NCI-H2107 treated with DMSO at 0.1 percent for 48 hours (cell line): Measurements from ENCODE around the gene ZNF384.
"Not testable (repeated sequence)": the region's sequence is repeated elsewhere in the genome, so short reads cannot be mapped to it uniquely, and the experiment has no call there.

Experiments
- DNase-seq: peaks from one replicate; lab custom pipeline; 2025; ENCODE audit not compliant: unreplicated experiment; lab: John Stamatoyannopoulos, UW

ZNF384 gene

DNA sequence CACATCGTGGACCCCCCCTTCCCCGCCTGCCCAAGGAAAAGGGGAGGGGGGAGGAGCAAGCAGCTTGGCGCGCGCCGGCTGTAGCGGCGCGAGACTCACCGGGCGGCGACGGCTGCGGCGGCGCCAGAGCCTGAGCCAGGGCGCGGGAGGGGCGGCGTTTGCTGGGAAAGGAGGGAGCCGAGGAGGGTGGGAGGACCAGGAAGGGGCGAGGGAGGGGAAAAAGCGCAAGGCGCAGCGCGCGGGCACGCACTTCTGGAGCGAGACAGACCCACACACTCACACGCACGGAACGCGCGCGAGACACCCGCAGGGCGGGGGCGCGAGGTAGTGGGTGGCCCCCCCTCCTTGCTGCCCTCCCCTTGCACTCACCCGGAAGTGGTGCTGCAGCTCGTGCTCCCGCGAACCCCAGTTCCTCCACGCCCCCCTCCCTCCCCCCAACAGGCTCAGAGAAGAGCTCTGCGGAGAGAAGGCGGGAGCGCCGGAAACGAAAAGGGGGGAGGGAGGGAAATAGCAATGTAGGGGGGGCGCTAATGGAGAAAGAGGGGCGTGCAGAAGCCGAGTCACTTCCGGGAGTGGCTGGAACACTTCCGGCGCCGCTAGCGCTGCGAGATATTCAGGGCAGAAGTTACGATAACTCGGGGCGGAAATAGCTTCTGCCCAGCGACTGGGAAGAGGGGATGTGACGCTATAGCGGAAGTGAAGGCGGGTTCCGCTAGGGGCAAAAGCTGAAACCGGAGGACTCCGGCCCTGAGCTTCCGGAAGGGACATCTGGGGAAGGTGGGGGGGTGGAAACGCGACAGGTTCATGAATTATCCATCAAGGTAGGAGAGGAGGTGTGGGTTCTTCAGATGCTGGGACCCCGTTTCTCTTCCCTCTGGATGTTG is at the start of gene ZNF384:
Gene ZNF384, minus strand, starts transcription at position 377 of the 884 bp plus-strand sequence. CDS start 9,855 bp downstream, outside the sequence.
- DNase-seq = peak; percentile 99

DNA sequence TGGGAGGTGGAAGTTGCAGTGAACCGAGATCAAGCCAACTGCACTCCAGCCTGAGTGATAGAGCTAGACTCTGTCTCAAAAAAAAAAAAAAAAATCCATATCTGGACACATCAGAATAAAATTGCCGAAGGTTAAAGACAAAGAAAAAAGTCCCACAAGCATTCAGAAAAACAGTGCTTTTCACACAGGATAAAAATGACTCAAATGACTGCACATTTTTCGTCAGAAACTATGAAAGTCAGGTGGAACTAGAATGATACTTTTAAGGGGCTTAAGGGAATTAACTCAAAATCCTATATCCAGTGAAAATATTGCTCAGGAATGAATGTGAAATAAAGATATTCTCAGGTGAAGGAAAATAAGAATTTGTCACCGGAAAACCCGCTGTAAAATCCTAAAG is 47.6 kb upstream of the ZNF384 start:
- DNase-seq = no peak

DNA sequence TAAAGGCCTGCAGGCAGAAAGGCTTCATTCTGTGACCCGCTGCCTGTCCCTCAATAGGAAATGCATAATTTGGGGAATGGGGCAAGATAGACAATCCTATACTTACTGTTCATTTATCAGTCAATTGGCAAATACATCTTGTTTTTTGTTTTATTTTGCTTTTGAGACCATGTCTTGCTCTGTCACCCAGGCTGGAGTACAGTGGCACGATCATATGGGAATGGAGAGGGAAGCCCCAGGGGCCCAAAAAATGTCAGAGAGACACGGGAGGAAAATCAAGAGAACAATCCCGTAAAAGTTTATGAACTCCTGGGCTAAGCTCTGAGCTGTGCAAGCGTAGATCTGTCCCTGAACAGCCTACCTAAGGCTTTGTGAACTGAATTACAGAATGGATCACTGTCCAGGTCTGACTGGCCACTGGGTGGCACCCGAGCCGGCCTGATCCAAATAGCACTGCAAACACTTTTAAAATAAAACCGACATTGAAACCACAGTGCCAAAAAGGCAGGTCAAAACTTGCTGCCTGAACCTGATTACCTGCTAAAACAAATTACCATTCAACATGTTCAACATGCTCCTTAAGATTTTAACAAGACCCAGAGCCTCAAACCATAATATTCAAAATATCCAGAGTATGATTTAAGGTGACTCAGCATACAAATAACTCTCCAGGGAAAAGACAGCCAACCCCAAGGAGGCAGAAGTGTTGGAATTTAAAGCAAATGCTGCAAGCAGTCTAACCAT is 46.4 kb upstream of the ZNF384 start:
- peak; percentile 49 for DNase-seq

DNA sequence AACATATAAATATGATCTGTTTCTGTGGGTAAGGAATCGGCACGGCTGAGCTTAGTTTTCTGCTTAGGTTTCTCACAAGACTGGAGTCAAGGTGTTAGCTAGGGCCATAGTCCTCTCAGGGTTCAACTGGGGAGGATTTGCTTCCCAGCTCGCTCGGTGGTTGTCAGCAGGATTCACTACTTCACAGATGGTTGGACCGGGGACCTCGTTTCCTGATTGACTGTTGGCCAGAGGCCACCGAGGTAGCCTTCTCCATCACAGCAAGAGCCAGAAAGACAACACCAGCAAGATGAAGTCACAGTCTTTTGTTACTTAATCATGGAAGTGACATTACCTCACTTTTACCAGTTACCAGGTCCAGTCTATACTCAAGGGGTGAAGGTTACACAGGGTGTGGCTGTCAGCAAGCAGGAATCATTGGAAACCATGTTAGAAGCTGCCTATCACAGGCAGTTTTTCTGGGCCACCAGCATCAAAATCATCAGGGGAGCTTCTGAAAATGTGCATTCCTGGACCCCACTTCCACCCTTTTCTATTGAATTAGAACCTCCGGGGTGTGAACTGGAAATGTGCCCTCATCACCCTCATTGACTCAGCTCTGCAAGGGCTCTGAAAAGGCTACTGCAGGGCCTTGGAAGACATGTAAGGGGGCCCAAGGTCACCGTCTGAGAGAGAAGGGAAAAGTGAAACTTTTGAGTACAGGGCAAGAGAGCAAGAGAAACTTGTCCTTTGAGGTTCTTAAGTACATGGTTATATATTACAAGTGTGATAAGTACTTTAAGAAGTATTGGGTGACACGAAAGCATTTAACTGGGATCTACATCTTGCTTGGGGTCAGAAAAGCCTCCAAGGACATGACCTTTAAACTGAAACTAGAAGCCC is 45.6 kb upstream of the ZNF384 start:
- DNase-seq = no peak

DNA sequence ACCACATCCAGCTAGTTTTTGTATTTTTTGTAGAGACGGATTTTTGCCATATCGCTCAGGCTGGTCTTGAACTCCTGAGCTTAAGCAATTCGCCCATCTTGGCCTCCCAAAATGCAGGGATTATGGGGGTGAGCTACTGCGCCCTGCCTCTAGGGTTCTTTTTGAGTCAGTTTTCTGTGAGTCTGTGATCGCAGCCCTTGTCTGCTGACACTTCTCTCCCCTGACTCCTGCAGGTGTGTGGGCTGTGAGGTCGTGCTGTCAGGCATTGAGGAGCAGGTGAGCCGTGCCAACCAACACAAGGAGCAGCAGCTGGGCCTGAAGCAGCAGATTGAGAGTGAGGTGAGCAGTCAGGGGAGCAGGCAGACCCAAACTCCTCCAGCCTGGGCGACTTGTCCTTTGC is 41.0 kb upstream of the ZNF384 start:
- DNase-seq = no peak

DNA sequence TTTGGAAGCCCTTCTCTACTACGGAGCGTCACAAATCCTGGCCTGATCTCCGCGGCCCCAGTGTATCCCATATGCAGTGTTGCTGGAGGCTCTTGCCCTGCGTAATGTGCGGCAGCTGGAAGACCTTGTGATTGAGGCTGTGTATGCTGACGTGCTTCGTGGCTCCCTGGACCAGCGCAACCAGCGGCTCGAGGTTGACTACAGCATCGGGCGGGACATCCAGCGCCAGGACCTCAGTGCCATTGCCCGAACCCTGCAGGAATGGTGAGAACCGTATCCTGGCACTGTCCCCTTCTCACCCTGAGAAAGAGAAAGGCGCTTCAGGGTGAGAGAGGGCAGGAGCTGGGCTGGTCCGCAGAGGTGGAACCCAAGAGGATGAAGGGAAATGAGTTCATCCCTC is 40.0 kb upstream of the ZNF384 start:
- no peak for DNase-seq

DNA sequence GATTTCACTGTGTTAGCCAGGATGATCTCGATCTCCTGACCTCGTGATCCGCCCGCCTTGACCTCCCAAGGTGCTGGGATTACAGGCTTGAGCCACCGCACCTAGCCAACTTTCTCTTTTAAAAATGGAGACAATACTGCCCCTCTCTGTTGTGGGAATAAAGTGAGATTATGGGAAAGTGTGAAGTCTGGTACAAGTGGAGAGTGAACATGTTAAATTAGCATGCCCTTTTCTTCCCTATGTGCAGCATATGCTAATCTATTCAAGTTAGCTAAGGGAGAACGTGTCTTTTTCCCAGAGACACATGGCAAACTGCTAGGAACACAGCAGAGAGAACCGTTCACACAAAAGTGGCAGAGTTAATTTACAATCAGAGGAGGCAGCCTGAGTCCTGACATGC is 36.2 kb upstream of the ZNF384 start:
- no peak for DNase-seq

DNA sequence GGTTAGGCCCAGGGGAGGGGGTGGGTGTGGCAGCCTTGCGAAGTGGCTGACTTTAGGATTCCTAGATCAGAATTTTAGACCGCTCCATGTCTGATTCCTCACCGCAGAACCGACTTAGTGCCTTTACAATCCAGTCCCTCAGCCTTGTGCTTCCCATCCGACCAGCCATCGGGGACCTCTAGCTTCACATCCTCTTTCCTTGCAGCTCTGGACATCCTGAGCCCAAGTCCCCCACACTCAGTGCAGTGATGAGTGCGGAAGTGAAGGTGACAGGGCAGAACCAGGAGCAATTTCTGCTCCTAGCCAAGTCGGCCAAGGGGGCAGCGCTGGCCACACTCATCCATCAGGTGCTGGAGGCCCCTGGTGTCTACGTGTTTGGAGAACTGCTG is 35.2 kb upstream of the ZNF384 start:
- peak; percentile 40 for DNase-seq

DNA sequence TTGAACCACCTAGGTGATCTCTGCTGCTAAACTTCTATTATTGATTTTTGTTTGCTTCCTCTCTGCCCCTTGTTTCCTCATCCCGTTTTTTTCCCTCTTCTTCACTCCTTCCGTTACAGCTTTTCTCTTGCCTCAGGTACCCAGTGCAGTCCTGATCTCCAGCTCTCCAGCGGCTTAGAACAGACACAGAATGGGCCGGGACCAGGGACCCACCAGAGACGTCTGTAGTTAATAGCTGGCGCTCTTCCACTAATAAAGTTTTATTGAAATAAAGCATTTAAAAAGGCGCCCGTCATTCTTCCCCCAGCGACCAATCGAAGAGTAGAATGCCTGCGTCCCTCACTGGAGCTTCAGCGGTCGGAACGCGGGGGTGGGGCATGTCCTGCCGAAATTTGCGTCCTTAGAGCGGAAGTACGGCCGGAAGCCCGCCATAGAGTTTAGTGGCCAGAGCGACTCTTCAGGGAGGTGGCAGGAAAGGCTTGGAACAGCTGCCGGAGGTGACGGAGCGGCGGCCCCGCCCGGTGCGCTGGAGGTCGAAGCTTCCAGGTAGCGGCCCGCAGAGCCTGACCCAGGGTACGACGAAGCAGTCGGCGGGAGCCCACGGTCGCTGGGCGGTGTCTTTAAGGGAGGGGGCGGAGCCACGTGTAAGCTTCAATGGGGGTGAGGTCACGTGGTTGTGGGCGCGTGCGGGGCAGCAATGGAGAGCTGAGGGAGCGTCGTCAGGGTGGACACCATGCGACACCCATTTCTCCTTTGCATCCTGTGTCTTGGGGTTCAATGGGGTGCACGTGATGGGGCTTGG is 34.6 kb upstream of the ZNF384 start, which contains the start of gene COPS7A:
Gene COPS7A, plus strand, starts transcription at position 440 of the 802 bp plus-strand sequence. CDS start 611 bp downstream, outside the sequence.
- DNase-seq = peak; percentile 99

DNA sequence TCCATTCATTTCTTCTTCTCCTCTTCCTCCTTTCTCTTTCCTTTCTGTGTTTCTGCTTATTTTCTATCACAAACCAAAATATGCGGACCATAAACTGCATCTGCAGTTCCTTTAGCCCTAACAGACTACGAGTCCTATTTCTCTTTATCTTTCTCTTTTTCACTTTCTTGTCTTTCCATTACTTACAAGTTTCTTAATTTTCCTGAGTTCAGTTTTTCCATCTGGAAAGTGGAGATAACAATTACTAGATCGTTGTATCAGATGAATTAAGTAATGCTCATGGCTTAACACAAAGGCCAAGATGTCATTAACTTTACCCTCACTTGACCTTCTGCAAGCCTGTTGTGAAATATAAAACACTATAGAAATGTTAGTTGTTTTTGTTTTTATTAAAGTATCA is 33.7 kb upstream of the ZNF384 start:
- no peak for DNase-seq

DNA sequence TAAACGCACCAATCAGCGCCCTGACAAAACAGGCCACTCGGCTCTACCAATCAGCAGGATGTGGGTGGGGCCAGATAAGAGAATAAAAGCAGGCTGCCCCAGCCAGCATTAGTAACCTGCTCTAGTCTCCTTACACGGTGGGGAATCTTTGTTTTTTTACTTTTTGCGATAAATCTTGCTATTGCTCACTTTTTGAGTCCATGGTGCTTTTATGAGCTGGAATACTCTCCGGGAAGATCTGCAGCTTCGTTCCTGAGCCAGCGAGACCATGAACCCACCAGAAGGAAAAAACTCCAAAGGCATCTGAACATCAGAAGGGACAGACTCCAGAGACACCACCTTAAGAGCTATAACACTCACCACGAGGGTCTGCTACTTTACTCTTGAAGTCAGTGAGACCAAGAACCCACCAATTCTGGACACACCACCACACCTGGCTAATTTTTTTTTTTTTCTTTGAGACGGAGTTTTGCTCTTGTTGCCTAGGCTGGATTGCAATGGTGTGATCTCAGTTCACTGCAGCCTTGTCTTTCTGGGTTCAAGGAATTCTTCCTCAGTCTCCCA is 27.8 kb upstream of the ZNF384 start:
- no peak for DNase-seq

DNA sequence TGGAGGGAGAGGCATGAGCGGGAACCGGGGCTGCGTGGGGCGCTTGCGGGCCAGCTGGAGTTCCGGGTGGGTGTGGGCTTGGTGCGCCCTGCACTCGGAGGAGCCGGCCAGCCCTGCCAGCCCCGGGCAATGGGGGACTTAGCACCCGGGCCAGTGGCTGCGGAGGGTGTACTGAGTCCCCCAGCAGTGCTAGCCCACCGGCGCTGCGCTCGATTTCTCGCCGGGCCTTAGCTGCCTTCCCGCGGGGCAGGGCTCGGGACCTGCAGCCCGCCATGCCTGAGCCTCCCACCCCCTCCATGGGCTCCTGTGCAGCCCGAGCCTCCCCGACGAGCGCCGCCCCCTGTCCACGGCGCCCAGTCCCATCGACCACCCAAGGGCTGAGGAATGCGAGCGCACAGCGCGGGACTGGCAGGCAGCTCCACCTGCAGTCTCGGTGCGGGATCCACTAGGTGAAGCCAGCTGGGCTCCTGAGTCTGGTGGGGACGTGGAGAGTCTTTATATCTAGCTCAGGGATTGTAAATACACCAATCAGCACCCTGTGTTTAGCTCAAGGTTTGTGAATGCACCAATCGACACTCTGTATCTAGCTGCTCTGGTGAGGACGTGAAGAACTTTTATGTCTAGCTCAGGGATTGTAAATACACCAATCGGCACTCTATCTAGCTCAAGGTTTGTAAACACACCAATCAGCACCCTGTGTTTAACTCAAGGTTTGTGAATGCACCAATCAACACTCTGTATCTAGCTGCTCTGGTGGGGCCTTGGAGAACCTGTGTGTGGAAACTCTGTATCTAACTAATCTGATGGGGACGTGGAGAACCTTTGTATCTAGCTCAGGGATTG is 27.1 kb upstream of the ZNF384 start:
- not testable (repeated sequence) for DNase-seq

DNA sequence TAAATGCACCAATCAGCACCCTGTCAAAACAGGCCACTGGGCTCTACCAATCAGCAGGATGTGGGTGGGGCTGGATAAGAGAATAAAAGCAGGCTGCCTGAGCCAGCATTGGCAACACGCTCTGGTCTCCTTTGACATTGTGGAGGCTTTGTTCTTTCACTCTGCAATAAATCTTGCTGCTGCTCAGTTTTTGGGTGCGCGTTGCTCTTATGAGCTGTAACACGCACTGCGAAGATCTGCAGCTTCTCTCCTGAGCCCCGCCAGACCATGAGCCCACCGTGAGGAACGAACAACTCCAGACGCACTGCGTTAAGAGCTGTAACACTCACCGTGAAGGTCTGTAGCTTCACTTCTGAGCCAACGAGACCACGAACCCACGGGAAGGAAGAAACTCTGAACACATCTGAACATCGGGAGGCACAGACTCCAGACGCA is 19.8 kb upstream of the ZNF384 start:
- DNase-seq = no peak

DNA sequence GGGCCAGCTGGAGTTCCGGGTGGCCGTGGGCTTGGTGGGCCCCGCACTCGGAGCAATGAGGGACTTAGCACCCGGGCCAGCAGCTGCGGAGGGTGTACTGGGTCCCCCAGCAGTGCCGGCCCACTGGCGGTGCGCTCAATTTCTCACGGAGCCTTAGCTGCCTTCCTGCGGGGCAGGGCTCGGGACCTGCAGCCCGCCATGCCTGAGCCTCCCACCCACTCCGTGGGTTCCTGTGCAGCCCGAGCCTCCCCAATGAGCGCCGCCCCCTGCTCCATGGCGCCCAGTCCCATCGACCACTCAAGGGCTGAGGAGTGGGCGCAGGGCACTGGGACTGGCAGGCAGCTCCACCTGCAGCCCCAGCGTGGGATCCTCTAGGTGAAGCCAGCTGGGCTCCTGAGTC is 19.2 kb upstream of the ZNF384 start:
- not testable (repeated sequence) for DNase-seq

DNA sequence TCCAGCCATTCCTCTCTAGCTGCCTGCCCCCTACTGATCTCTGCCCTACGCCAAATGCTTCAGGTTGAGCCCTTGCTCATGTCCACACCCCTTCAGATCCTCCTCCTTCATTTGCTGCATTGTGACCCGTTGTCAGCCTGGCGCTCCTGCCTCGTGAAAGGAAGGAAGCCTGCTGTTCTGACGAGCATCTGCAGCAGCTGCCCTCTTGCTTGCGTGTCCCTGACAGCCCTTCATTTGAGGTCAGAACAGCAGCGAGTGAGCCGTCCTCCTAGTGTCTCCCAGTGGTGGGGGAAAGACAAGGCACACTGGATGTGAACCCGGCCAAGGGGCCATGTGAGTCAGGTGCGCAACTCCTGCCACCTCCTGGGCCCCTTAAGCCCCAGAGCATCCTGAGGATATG is 14.5 kb upstream of the ZNF384 start:
- no peak for DNase-seq

DNA sequence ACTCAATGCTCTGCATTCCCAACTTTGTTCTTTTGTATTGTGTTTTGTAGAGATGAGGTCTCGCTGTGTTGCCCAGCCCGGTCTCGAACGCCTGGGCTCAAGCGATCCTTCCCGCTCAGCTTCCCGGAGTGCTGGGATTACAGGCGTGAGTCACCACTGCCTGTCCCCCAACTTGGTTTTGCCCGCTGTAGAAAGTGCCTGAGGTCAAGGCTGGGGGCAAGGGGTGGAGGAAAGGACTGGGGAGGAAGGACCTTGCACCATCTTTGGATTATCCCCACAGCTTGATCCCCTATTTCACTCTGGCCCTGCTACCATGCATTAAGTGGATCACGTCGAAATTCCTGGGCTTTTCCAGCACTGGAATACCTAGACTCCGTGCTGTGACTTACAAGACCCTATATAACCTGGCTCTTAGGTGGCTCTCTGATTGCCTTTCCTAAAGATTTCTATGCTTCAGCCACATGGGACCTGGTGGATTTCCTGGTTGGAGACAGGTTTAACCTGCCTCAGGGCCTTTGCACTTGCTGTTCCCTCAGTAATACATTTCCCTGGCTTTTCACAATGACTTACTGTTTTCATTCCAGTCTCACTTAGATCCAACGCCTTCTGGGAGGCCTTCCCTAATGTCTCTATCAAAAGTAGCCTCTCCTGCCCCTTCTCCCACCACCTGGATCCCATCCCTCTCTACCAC is 12.0 kb upstream of the ZNF384 start:
- no peak for DNase-seq

DNA sequence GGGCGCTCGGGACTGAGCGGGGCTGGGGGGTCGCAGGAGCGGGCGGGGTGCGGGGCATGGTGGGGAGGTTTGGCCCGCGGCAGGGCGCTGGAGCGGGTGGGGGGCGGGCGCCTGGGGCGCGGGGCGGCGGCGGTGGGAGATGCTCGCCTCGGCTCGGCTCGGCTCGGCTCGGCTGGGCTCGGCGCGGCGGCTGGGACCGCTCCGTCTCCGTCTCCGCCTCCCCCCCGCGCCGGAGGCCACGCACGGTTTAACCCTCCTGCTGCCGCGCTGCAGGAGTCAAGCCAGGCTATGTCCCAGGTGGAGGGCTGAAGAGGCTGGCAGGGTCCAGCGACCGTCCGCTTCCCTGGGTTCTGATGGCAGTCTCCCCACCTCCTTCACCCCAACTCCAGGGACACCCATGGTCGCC is 11.5 kb upstream of the ZNF384 start, which contains the start of gene PIANP:
Gene PIANP, minus strand, starts transcription at position 170 of the 406 bp plus-strand sequence. CDS start 2,754 bp downstream, outside the sequence.
- DNase-seq = no peak

DNA sequence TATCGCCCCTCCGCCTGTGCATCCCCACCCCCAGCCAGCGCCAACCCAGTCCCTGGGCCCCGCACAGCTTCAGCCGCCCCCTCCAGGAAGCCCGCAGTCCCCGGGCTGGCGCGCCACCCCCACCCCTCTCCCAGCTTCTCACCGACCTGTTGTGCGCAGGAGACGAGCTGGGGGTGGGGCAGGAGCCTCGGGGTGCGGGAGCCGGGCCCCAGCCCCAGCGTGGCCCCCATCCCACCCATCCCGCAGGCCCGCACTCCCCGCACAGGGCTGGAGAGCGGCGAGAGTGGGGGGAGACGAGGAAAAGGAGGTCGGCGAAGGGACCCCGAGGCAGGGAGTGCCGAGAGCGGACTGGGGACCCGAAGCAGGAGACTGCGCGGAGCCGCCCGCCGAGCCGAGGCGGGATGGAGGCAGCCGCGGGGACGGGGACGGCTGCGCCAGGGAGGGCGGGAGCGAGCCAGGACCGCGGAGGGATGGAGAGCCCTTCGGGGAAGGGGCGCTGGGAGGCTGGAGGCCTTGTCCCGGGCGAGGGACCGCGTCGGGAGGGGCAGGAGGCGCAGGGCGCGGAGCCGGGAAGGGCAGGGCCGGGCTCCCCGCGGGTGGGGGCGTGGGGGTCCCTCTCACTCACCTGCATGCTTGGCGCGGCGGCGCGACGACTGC is 10.9 kb upstream of the ZNF384 start:
- no peak for DNase-seq
